ENCODE results near the gene AFDN.

GRCh38 chr6:167863897-167864296, 37.2 kb downstream of the AFDN start:
- TF ChIP-seq EZH2 (IDR thresholded peaks at IDR 0.05) (no peak), EZH2phosphoT487 (IDR thresholded peaks at IDR 0.05) (no peak)

Data from neural progenitor cell (in vitro differentiated cells).